Measurements from ENCODE around the gene CBX6.

Gene CBX6

GRCh38 chr22:38874529-38875222 is 2.7 kb upstream of the CBX6 start:
- H3K9ac ChIP-seq (ENCODE audit: low read depth, low read length) = no peak overlapping the region
- no peak overlapping the region for H3K4me2 ChIP-seq (ENCODE audit: insufficient read depth, low read length)
- H3K4me3 ChIP-seq (ENCODE audit: low read depth in 1 of 2, low read length in 2 of 2) = no peak overlapping the region
- no peak for ATAC-seq (ENCODE audit: insufficient read depth, low read depth)
- H3K79me2 ChIP-seq (ENCODE audit: insufficient read depth, low read length) = peaks cover 19% of the 10 kb centered on the region
- H3K27me3 ChIP-seq (ENCODE audit: insufficient read depth, low read length, poor library complexity) = peaks cover 43% of the 10 kb centered on the region
- peaks cover 25% of the 10 kb centered on the region for H3K4me1 ChIP-seq (ENCODE audit: insufficient read depth, low read length)
- H4K20me1 ChIP-seq (ENCODE audit: insufficient read depth, low read length) = peaks cover 9% of the 10 kb centered on the region
- H3K27ac ChIP-seq (ENCODE audit: low read length) = no peak overlapping the region
- TF ChIP-seq CTCF (IDR thresholded peaks at IDR 0.05; ENCODE audit: borderline replicate concordance, extremely low read depth, low read length, poor library complexity, severe bottlenecking) (no peak), EZH2 (IDR thresholded peaks at IDR 0.05; ENCODE audit: borderline replicate concordance, low read depth, low read length, severe bottlenecking) (no peak)
- H3K9me3 ChIP-seq (ENCODE audit: insufficient read depth, low read length, severe bottlenecking) = no peaks in the 10 kb centered on the region
- H2AFZ ChIP-seq (ENCODE audit: low read depth, low read length) = no peak overlapping the region
- no peak for DNase-seq
- peaks cover 8% of the 10 kb centered on the region for H3K36me3 ChIP-seq (ENCODE audit: insufficient read depth, low read length)

DNA sequence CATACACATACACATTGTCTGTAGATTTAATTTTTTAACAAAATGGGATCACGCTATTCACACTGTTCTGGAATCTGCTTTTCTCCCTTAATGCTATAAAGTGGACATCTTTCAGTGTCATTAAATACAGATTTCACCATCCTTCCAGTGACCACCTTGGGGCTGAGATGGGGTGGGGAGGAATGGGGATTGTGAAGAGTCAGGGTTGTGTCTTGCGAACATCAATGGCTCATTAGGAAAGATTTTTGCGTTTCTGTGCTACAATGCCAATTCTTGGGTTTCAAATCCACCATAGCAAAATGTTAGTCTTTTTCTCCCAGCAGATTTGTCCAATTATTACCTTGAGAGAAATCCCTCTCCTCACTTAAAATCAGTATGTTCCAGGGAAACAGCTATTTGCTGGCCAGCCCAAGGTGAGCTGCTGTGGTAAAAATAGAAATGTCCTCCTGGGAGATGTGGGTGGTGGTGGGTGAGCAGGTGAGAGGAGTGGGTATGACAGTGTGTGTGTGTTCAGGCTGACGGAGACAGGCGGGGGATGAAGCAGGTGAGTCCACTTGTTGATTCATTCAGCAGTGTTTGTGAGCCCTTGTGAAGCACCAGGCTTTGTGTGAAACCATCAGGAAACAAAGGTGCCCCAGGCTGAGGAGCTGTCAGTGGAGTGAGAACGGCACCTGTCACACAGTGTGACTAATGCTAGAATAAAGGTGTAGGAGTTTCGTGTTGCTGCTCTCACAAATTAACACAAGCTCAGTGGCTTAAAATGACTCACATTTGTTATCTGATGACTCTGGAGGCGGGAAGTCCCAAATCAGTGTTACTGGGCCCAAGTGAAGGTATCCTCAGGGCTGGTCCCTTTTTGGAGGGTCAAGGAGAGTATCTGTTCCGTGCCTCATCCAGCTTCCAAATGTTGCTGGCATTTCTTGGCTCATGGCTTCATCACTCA is 1.7 kb upstream of the CBX6 start:
- TF ChIP-seq EZH2 (IDR thresholded peaks at IDR 0.05; ENCODE audit: borderline replicate concordance, low read depth, low read length, severe bottlenecking) = no peak
- TF ChIP-seq CTCF (IDR thresholded peaks at IDR 0.05; ENCODE audit: borderline replicate concordance, extremely low read depth, low read length, poor library complexity, severe bottlenecking) = no peak
- Histone ChIP-seq H2AFZ (ENCODE audit: low read depth, low read length) (no peak overlapping the region), H3K9ac (ENCODE audit: low read depth, low read length) (no peak overlapping the region), H3K27ac (ENCODE audit: low read length) (no peak overlapping the region), H3K27me3 (ENCODE audit: insufficient read depth, low read length, poor library complexity) (peaks cover 36% of the 10 kb centered on the region), H3K79me2 (ENCODE audit: insufficient read depth, low read length) (peaks cover 26% of the 10 kb centered on the region), H3K36me3 (ENCODE audit: insufficient read depth, low read length) (peaks cover 17% of the 10 kb centered on the region), H3K9me3 (ENCODE audit: insufficient read depth, low read length, severe bottlenecking) (no peaks in the 10 kb centered on the region), H4K20me1 (ENCODE audit: insufficient read depth, low read length) (peaks cover 18% of the 10 kb centered on the region), H3K4me3 (ENCODE audit: low read depth in 1 of 2, low read length in 2 of 2) (no peak overlapping the region), H3K4me1 (ENCODE audit: insufficient read depth, low read length) (peaks cover 34% of the 10 kb centered on the region), H3K4me2 (ENCODE audit: insufficient read depth, low read length) (peak overlapping the region; percentile 99; the same call in 1 of the 2 replicates)
- ATAC-seq (ENCODE audit: insufficient read depth, low read depth) = no peak
- DNase-seq = no peak

DNA sequence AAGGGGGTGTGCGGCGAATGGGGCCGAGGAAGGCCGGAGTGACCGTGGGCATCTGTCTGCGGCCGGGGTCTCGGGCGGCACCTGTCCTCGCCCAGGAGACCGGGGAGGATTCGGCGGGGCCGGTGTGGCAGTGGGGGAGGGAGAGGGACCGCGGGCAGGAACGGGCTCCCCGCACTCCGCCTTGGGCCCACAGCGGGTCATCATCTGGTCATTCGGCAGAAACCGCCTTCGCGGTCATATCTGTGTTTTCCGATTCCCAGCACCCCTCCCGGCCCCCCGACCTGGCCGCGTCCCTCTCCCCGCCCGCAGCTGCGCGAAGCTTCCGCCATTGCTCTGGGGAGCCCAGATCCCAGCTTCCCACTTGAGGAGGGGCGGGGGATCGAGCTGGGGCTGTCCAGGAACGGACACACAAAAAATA is 824 bp upstream of the CBX6 start:
- ATAC-seq (ENCODE audit: insufficient read depth, low read depth) = no peak
- Histone ChIP-seq H3K27ac (ENCODE audit: low read length) (peak overlapping the region; percentile 17; the same call in 1 of the 2 replicates), H3K9ac (ENCODE audit: low read depth, low read length) (peak overlapping the region; percentile 70), H4K20me1 (ENCODE audit: insufficient read depth, low read length) (peaks cover 27% of the 10 kb centered on the region), H2AFZ (ENCODE audit: low read depth, low read length) (peak overlapping the region; percentile 78), H3K4me1 (ENCODE audit: insufficient read depth, low read length) (peaks cover 40% of the 10 kb centered on the region), H3K79me2 (ENCODE audit: insufficient read depth, low read length) (peaks cover 34% of the 10 kb centered on the region), H3K4me2 (ENCODE audit: insufficient read depth, low read length) (peak overlapping the region; percentile 99), H3K36me3 (ENCODE audit: insufficient read depth, low read length) (peaks cover 26% of the 10 kb centered on the region), H3K27me3 (ENCODE audit: insufficient read depth, low read length, poor library complexity) (peaks cover 36% of the 10 kb centered on the region), H3K9me3 (ENCODE audit: insufficient read depth, low read length, severe bottlenecking) (no peaks in the 10 kb centered on the region), H3K4me3 (ENCODE audit: low read depth in 1 of 2, low read length in 2 of 2) (peak overlapping the region; percentile 43 to 93)
- TF ChIP-seq EZH2 (IDR thresholded peaks at IDR 0.05; ENCODE audit: borderline replicate concordance, low read depth, low read length, severe bottlenecking) (peak; percentile 95), CTCF (IDR thresholded peaks at IDR 0.05; ENCODE audit: borderline replicate concordance, extremely low read depth, low read length, poor library complexity, severe bottlenecking) (no peak)
- peak; percentile 24 for DNase-seq
